ENCODE results near the gene SORCS2.

DNA sequence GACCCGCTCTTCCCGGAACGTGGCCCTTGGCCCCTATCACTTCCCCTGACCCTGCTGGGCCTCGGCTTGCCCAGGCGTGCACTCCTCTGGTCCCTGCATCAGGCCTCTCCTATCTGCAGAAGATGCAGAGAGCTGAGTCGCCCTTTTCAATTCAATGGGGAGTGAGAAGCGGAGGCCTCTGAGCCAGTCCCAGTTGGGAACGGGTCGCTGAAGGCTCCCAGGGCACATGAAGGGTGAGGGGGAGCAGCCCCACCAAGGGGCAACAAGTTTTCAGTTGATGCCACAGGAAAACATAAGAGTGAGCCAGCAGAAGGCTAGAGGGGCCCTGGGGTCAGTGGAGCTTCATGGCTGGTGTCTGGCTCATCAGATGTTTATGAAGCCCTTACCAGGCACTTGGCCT lies 225.3 kb downstream of the SORCS2 start:
- no peak for TF ChIP-seq CTCF (tag by site-specific recombination; IDR thresholded peaks at IDR 0.05)
- TF ChIP-seq ZNF114 (tag by site-specific recombination; IDR thresholded peaks at IDR 0.05): no peak
- TF ChIP-seq TSHZ1 (tag by site-specific recombination; IDR thresholded peaks at IDR 0.05; ENCODE audit: borderline replicate concordance): no peak
- TF ChIP-seq ZNF549 (tag by site-specific recombination; IDR thresholded peaks at IDR 0.05): no peak
- no peak for TF ChIP-seq ZNF426 (tag by site-specific recombination; IDR thresholded peaks at IDR 0.05)
- no peak for TF ChIP-seq ZNF132 (tag by site-specific recombination; IDR thresholded peaks at IDR 0.05; ENCODE audit: borderline replicate concordance)
- TF ChIP-seq ZNF362 (tag by site-specific recombination; IDR thresholded peaks at IDR 0.05): no peak
- TF ChIP-seq ZNF214 (tag by site-specific recombination; IDR thresholded peaks at IDR 0.05; ENCODE audit: borderline replicate concordance): no peak
- no peak for TF ChIP-seq ZNF76 (tag by site-specific recombination; IDR thresholded peaks at IDR 0.05; ENCODE audit: borderline replicate concordance, low read depth)
- TF ChIP-seq, protein P1, sequence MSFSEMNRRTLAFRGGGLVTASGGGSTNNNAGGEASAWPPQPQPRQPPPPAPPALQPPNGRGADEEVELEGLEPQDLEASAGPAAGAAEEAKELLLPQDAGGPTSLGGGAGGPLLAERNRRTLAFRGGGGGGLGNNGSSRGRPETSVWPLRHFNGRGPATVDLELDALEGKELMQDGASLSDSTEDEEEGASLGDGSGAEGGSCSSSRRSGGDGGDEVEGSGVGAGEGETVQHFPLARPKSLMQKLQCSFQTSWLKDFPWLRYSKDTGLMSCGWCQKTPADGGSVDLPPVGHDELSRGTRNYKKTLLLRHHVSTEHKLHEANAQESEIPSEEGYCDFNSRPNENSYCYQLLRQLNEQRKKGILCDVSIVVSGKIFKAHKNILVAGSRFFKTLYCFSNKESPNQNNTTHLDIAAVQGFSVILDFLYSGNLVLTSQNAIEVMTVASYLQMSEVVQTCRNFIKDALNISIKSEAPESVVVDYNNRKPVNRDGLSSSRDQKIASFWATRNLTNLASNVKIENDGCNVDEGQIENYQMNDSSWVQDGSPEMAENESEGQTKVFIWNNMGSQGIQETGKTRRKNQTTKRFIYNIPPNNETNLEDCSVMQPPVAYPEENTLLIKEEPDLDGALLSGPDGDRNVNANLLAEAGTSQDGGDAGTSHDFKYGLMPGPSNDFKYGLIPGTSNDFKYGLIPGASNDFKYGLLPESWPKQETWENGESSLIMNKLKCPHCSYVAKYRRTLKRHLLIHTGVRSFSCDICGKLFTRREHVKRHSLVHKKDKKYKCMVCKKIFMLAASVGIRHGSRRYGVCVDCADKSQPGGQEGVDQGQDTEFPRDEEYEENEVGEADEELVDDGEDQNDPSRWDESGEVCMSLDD (tag by site-specific recombination; IDR thresholded peaks at IDR 0.05): no peak
- TF ChIP-seq, protein P2, sequence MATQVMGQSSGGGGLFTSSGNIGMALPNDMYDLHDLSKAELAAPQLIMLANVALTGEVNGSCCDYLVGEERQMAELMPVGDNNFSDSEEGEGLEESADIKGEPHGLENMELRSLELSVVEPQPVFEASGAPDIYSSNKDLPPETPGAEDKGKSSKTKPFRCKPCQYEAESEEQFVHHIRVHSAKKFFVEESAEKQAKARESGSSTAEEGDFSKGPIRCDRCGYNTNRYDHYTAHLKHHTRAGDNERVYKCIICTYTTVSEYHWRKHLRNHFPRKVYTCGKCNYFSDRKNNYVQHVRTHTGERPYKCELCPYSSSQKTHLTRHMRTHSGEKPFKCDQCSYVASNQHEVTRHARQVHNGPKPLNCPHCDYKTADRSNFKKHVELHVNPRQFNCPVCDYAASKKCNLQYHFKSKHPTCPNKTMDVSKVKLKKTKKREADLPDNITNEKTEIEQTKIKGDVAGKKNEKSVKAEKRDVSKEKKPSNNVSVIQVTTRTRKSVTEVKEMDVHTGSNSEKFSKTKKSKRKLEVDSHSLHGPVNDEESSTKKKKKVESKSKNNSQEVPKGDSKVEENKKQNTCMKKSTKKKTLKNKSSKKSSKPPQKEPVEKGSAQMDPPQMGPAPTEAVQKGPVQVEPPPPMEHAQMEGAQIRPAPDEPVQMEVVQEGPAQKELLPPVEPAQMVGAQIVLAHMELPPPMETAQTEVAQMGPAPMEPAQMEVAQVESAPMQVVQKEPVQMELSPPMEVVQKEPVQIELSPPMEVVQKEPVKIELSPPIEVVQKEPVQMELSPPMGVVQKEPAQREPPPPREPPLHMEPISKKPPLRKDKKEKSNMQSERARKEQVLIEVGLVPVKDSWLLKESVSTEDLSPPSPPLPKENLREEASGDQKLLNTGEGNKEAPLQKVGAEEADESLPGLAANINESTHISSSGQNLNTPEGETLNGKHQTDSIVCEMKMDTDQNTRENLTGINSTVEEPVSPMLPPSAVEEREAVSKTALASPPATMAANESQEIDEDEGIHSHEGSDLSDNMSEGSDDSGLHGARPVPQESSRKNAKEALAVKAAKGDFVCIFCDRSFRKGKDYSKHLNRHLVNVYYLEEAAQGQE (tag by site-specific recombination; IDR thresholded peaks at IDR 0.05): no peak
- no peak for TF ChIP-seq ZNF777 (tag by site-specific recombination; IDR thresholded peaks at IDR 0.05; ENCODE audit: borderline replicate concordance)
- no peak for TF ChIP-seq YY1 (tag by site-specific recombination; IDR thresholded peaks at IDR 0.05)
- TF ChIP-seq SP2 (tag by site-specific recombination; IDR thresholded peaks at IDR 0.05): no peak

Data from HEK293 (cell line).